Limb (tissue), 2 donors: ENCODE results near the gene FAM181A.

ENCODE experiments used
- DNase-seq, 2 donors: peaks; one replicate each; pipeline ENCODE4 v3.0.0-alpha.2; 2016; ENCODE audit errors: extremely low spot score in 2 of 2

FAM181A gene

DNA sequence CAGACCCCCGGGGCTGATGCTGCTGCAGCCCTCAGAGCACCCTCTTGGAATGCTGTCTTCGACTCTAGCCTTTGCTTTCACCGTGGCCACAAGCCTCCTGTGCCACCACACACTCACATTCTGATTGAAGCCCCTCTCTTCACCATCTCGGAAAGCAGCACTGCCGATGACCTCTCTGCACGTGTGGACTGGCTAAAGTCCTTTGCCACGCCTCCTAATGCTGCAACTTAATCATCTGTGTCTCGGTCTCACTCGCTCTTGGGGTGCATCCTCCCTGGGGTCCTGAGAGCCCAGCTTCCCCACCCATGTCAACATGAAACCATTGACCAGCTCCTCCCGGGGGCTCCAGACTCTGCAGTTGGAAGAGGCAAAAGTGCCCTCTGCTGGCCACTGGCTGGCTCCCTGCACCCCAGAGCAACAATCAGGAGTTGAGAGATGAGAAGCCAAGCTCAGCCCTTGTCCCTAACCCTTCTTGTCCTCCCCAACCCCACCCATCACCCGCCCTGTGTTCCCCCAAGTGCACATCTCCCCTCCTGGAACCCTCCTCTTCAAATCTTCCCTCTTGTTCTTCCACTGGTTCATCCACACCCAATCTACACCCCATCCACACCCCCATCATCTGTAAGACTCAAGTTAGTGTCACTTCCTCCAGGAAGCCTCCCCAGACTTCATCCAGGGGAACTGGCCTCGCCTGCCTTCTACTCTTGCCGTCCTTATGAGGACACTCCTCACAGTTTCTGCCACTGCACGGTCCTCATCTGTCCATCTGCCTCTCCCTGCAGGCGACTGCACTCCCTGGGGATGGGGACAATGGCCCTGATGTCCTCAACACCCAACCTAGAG, 23.6 kb upstream of the FAM181A start:
- no peak for DNase-seq

DNA sequence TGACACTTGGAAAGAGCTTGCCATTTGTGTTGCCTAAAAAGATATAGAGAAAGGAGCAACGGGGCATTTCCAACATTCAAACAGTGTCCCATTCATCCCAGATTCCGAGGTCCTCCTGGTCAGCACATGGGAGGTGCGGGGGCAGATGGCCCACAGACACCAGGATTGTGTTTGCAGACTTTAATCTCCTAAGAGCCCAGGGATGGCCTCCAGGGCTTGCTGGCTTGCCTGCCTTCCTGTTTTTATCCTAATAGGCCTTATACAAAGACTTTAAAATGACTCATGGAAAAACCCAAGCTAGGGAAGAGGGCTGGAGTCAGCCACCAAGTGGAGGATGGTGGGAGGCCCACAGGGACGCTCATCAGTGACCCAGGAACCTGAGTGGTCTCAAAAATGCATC, 21.5 kb upstream of the FAM181A start:
- DNase-seq: no peak

DNA sequence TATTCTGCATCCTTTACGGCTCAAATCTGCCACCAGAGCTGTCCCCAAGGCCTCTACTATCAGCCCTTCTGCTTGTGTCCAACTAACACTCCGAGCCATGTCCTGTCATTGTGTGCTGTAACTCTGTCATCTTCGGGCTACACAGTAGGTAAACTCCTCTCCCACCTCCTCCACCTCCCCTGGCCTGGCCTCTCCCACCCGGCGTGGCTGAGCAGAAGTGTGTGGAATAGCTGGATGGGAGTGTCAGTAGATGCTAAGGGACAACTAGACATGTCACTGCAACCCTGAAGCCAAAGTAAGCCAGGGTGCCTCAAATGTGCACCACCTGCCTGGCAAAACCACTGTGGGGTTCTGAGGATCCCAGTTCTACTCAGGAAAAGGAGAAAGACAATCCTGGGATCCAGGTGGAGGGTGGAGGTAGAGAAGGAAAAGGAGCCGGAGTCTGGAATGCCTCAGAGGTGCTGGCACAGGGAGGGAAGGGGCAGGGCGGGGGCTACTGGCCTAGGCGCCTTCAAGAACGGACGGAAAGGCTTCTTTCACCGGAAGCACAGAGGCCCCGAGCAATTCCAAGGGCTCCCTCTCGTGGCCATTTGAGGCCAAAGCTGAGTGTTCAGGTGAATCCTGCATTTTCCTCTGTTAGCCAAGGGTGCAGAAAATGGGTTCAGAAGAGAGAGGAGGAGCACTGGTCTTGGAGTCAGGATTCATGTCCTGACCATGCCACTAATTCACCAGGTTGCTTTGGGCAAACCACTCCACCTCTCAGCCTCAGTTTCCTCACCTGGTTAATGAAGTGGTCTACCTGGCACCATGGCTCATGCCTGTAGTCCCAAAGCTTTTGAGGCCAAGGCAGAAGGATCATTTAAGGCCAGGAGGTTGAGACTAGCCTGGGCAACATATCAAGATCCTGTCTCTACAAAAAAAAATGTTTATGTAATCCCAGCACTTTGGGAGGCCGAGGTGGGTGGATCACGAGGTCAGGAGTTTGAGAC, 20.5 kb upstream of the FAM181A start:
- DNase-seq: peak in 1 of 2 donors; percentile 59

DNA sequence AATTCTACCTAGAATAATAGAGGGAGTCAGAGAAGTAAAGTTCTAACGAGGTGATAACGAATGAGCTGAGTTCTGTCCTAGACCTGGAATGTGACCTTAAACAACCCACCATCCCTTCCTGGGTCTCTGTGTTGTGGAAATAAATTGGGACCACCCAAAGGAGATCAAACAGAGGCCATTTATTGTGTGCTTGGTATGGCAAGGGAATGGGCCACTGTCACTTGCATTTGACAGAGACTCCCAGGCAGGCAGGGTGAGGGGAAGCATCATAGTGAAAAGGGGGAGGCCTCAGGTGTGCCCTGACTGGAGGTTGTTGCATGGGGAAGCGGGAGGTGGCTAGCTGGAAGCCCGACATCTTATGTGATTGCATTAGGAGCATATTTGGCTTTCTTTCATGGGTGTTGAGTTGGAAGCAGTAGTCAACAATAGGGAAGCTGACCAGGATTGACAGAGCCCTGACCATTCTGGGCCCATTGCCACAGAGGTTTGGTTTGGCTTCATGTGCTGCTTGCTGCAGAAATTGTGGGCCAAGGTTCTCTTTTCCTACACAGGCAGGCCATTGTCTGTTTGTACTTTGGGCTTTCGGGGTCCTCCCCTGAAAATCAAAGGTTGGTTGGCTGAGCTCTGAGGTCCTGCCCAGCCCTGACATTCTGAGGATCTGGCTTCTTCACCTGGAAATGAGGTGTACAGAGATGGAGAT, 17.6 kb upstream of the FAM181A start:
- DNase-seq: no peak

DNA sequence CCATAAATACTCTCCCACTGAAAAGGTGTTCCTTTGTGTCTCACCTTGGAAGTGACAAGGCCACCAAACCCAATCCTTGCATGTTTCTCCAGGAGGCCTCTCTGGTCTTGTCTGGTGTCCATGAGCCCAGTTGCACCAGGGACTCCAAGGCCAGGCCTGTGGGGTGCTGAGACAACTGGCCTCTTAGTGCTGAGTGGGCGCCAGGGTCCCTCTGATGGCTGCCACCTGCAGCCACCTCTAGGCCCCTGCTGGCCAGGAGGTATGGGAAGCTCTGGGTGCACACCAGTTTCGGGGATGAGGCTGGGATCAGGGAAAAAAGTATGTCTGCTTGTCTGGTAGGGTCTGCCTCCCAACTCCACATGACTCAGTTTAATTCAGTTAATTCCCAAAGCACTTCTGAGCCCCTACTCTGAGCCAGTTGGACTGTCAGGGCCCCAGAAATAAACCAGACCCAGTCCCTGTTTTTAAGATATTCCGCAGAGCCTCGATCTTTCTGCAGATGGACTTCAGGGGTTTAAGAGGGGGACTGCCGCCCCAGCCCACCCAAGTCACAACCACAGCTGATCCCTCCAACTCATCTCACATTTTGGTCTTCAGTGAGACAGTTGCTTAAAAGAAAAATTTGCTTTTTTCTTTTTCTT, 15.0 kb upstream of the FAM181A start:
- no peak for DNase-seq

DNA sequence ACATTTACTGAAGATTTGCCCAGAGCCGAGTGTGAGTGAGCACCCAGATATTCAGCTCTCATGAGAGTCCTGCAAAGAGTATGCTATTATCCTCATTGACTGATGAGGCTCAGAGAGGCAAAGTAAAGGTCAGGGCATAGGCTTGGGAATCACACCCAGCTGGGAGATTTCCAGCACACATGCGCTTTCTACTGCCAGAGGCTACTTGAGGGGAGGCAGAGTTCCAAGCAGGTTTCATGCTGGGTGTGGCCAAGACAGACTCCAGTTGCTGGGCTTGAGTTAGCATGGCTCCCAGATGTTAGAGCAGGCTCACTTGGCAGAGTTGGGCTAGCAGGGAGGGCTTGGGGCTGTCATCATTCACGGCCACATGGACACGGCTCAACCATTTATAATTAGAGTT, 14.4 kb upstream of the FAM181A start:
- DNase-seq: no peak

DNA sequence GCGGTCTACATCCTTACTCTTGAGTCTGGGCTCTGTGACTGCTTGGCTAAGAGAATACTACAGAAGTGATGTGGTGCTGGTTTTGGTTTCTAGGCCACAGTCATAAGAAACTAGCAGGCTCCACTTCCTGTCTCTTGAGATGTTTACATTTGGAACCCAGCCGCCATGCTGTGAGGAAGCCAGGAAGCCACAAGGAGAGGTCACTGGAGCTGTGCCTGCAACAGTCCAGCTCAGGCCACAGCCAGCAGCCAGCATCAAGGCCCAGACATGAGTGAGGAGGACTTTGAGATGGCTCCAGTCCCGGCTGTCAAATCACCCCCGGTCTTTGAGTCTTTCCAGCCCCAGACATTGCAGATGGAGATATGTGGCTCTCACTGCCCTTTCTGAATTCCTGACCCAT, 12.9 kb upstream of the FAM181A start:
- DNase-seq: no peak

DNA sequence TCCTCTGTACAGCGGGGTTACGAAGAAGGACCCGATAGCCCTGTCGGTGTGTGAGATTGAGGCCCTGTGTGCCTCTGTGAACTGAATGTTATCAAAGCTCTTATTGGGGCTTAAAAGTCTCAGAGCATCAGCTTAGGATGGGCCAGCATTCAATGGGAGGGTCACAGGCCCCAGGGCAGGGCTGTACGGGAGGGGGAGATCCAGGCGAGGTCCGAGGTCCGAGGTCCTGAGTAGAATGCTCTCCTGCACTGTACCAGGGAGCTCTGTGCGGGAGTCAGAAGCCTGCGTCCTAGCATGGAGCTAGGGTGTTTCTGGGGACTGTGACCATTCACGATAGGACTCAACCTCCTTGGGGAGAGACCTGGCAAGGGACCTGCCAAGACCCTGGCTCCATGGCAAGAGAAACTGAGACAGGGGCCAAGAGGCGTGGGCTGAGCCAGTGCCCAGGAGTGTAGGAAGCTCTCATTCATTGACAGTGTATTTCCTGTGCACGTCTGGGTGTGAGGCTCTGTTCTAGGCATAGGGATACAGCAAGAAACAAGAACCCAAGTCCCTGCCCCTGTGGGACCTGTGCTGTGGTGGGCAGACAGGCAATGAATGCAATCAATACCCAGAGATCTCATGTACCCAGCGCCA, 12.0 kb upstream of the FAM181A start:
- DNase-seq: no peak

DNA sequence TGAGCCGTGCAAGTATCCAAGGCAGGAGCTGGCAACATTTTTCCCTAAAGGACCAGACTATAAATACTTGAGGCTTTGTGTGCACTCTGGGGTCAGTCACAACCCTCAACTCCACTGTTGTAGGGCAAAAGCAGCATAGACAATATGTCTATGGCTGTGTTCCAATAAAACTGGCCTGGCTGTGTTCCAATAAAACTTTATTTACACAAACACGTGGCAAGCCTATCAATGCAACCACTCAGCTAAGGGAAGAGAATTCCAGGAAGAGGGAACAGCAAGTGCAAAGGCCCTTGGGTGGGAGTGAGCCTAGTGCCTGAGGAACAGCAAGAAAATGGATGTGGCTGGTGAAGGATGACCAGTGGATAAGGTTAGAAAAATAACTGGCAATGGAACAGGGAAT, 11.3 kb upstream of the FAM181A start:
- no peak for DNase-seq

DNA sequence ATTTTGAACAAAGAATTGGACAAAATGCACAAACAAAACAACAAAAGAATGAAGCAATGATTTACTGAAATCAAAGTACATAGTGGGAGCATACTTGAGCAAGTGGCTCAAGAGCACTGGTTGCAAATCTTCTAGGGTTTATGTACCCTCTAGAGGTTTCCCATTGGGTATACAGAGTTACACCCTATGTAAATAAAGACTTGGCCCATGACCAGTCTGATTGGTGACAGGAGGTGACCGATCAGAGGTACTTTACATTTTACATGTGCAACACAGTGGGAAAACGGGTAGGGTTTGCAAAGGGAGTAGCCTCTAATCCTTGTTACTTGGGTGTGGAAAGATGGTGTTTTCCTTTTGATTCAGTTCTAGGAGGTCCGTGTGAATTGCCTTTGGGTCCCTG, 10.6 kb upstream of the FAM181A start:
- no peak for DNase-seq

DNA sequence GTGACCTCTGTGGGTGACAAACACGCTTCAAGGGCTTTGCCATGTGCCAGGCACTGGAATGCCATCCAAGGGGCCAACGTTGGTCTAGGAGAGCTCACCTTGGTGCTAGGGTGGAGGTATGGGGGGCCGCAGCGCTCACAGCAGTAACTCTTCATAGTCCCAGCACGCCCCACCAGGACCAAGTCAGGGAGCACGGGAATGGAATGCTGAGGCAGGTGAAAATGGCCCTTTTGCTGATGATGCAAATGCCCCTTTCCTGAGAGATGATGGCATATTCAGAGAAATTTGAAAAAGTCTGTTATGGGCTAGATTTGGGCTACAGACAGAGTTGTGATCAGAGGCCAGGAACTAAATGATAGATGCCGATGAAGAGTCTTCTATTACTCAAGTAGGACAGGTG, 10.0 kb upstream of the FAM181A start:
- no peak for DNase-seq

DNA sequence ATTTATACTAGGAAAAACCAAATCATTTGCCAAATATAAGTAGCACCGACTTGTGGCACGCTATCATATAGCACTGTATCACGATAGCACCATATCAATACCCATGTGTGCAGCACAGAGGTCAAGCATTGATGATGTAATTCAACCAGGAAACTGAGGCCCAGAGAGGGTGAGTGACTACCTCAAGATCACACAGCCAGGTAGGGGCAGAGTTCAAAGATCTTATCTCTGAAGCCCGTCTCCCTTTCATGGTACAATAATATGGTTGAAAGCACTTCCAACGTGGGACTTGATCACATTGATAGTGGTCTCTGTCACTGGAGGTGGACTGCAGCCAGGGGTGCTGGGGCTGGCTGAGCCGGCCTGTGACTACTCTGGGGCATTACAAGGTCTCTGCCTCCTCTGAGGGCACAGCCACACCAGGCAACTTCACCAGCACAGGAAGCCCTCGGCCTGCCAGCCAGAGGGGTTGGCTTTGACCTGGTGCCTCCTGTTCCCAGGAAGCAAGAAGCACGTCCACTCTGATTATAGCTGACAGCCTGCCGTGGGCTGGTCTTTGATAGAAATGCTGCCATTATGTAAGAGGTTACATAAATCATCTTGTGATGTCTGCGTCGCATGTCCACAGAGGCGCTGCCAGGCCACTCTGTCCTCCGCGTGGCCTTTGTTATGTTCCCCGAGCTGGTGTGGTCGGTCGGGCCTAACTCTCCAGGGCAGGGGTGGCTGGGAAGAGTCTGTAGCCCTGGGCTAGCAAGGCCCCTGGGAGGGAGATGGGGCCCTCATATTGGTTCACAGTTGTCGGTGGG, 5.9 kb upstream of the FAM181A start:
- DNase-seq: no peak

DNA sequence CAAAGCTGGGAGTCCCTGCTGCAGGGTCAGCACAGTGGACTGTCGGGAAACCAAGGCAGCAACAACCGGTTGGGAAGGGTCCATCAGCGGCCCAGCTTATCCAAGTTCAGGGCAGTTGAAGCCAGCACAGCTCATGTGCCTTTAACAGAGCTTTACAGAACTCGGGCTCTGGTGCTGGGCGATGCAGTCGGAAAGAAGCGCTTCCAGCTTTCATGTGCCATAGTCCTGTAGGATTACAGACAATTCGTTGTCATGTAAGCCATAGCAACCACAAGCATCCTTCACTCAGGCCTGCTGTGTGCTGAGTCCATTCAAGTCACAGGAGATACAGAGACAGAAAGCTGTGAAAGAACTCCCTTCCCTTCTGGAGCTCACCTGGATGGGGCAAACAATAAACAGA, 3.5 kb upstream of the FAM181A start:
- no peak for DNase-seq

DNA sequence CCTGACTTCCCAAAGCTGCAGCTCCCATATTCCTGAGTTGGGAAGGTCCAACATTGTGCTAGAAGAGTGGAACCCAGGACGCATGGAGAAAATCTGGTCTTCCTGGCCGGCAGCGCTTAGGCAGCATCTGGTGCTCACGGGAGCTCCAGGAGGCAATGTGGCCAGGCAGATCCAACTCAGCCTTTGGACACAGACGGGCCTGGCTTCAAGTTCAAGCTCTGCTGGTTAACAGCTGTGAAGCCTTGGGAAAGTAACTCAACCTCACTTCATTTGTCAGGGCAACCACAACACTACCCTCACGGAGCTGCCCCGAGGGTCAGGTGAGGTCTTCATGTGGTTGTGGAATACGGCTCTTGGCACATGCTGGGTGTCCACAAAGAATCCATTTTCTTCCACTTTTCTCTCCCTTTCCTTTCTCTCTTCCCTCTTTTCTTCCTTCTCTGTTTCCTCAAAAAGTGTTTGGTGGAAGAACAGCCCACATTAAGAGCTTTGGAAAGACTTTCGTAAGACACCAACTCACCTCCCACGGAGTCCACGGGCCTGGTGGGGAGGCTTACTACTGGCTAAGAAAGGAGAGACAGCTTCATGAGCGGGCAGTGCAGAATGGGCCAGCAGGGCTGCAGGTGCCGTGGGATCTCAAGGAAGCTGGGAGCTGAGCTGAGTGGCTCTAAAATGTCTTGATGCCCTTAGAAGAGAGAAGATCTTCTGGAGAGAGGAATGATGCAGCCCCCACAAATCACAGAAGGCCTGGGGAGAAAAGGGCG, 2.4 kb upstream of the FAM181A start:
- no peak for DNase-seq

DNA sequence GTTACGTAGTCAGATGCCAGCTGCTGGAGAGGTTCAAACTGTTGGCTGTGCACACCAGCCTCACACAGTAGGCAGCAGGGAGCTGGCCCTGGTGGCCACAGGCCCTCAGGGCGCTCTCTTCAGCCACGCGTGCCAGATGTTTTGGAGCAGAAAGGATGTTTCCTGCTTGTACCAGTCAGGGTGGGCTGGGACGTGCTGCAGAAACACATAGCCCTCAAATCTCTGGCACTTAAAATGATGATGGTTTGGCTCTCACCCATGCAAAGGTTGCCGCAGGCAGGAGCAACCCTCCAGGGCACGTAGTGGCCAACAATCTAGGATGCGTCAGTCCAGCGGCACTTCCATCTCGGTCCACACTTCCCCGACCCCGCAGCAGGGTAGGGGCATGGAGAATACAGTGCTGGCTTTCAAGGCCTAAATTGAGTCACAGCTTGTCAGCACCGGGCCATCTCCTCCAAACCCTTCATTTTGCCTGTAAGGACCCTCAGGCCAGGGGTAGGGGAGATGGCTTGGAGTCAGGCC, 1.7 kb upstream of the FAM181A start:
- DNase-seq: no peak

DNA sequence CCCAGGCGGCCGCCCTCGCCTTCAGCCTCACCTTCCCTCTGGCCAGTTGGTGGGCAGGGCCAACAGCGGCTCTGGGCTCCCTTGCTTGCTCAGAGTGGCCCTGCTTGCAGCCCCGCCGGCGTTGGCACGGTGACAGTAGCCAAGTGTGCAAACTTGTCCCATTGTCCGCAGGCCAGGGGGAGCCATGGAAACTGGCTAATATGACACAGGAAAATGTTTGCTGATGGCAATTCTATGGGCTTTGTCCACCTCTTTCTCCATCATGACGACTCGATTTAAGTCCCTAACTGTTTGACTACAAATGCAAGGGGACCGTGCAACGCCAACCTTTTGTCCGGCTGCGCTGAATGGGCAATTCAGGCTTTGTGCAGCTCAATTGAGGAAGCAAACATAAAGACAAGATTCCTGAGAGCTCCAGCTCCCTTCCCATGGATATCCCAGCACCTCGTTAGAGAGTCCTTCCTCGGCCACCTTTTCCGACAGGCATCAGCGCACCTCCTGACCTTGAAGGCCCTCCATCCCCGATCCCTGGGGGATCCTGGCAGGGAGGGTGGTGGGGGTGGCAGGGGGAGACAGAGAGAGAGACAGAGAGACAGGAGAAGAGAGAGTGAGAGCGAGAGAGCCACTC, 785 bp upstream of the FAM181A start:
- DNase-seq: peak in 1 of 2 donors; percentile 65

DNA sequence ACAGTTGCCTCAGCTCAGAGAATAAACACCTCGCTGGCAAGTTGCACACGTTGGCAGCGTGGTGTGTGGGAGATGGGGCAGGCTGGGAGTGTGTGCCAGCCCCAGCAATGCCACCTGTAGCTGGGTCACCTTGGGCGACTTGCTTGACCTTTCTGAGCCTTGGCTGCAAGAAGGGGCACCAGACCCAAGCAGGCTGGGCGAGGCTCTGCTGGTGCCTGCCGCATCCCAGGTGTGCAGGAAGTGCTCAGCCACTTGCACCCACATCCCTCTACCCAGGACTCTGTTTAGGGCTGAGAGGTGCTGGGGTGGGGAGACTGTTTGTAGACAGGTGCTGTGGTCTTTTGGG, 629 bp downstream of the FAM181A start:
- no peak for DNase-seq

DNA sequence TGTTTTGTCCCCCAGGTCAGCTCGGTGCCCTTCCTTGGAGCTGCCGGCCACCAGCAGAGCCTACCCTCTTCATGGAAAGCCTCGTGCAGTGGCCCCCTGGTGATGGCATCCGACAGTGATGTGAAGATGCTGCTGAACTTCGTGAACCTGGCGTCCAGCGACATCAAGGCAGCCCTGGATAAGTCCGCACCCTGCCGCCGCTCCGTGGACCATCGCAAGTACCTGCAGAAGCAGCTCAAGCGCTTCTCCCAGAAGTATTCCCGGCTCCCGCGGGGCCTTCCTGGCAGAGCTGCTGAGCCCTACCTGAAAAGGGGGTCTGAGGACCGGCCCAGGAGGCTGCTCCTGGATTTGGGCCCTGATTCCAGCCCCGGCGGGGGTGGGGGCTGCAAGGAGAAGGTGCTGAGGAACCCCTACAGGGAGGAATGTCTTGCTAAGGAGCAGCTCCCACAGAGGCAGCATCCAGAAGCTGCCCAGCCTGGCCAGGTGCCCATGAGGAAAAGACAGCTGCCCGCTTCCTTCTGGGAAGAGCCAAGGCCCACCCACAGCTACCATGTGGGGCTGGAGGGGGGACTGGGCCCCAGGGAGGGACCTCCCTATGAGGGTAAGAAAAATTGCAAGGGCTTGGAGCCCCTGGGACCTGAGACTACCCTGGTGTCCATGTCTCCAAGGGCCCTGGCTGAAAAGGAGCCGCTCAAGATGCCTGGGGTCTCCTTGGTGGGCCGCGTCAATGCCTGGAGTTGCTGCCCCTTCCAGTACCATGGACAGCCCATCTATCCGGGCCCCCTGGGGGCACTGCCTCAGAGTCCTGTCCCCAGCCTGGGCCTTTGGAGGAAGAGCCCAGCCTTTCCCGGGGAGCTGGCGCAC, 1.3 kb downstream of the FAM181A start:
- DNase-seq: no peak
